SK-N-SH (cell line): ENCODE data around the gene NCKAP5.

ENCODE experiments used
- CHD2 ChIP-seq: fragments of 150-350 bp; IDR thresholded peaks from 2 replicates; pipeline ENCODE4 v1.6.1; 2018; ENCODE audit warnings: low read length; ENCODE audit not compliant: partially characterized antibody
- EZH2phosphoT487 ChIP-seq: fragments of 200-600 bp; sonication (generic); IDR thresholded peaks from 2 replicates; pipeline ENCODE4 v1.6.1; 2017; ENCODE audit warnings: low read depth, mixed run types, mild to moderate bottlenecking, antibody characterized with exemption, moderate library complexity, borderline replicate concordance
- FOXJ3 ChIP-seq: sonication (generic); formaldehyde crosslinking; IDR thresholded peaks from 2 replicates; pipeline ENCODE4 v1.5.1; 2020; ENCODE audit warnings: mild to moderate bottlenecking, missing genetic modification reagents
- FOXM1 ChIP-seq: IDR thresholded peaks from 2 replicates; pipeline ENCODE4 v1.4.0; 2012; ENCODE audit warnings: low read depth, mild to moderate bottlenecking
- GABPA ChIP-seq: IDR thresholded peaks from 2 replicates; pipeline ENCODE4 v1.4.0; 2012; ENCODE audit warnings: low read depth, mild to moderate bottlenecking
- NRF1 ChIP-seq: IDR thresholded peaks from 2 replicates; pipeline ENCODE4 v1.6.1; 2012; ENCODE audit warnings: low read depth, mild to moderate bottlenecking, low read length
- POLR2AphosphoS5 ChIP-seq: IDR thresholded peaks from 2 replicates; pipeline ENCODE4 v1.6.1; 2012; ENCODE audit warnings: low read depth, low read length
- RAD21 ChIP-seq: IDR thresholded peaks from 2 replicates; pipeline ENCODE4 v1.6.1; 2012; ENCODE audit warnings: mild to moderate bottlenecking, low read length
- RCOR1 ChIP-seq: fragments of 150-350 bp; IDR thresholded peaks from 2 replicates; pipeline ENCODE4 v1.6.1; 2017; ENCODE audit warnings: antibody characterized with exemption, low read length
- SIN3A ChIP-seq: IDR thresholded peaks from 2 replicates; pipeline ENCODE4 v1.6.1; 2012; ENCODE audit warnings: low read depth, mild to moderate bottlenecking, low read length, moderate library complexity, borderline replicate concordance
- SMC3 ChIP-seq: IDR thresholded peaks from 2 replicates; pipeline ENCODE4 v1.6.1; 2012; ENCODE audit warnings: low read depth, low read length, improper control_type of control experiment
- TF ChIP-seq, protein P1 (sequence below): fragments of 200-600 bp; sonication (generic); IDR thresholded peaks from 2 replicates; pipeline ENCODE4 v1.6.1; 2017; ENCODE audit warnings: antibody characterized with exemption, mild to moderate bottlenecking, moderate library complexity

DNA sequence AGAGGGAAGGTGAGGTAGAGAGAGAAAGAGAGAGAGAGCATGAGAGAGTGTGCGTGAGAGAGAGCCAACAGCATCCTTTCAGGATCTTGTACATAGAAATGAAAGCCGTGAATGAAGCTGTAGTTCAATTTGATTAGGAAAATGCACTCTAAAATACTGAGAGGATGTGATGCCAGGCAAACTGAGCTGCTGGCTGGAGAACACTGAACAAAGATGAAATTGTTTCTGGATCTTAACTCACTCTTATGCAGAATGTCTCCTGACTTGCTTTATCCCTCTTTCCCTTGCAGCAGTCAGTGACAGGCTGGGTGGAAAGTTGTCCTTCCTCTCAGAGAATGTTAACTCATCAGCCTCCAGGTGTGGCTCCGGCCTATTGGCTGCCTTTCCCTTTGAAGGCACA is 908.9 kb downstream of the NCKAP5 start:
- TF ChIP-seq, protein P1, sequence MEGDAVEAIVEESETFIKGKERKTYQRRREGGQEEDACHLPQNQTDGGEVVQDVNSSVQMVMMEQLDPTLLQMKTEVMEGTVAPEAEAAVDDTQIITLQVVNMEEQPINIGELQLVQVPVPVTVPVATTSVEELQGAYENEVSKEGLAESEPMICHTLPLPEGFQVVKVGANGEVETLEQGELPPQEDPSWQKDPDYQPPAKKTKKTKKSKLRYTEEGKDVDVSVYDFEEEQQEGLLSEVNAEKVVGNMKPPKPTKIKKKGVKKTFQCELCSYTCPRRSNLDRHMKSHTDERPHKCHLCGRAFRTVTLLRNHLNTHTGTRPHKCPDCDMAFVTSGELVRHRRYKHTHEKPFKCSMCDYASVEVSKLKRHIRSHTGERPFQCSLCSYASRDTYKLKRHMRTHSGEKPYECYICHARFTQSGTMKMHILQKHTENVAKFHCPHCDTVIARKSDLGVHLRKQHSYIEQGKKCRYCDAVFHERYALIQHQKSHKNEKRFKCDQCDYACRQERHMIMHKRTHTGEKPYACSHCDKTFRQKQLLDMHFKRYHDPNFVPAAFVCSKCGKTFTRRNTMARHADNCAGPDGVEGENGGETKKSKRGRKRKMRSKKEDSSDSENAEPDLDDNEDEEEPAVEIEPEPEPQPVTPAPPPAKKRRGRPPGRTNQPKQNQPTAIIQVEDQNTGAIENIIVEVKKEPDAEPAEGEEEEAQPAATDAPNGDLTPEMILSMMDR, result no peak
- TF ChIP-seq FOXJ3 (CRISPR knock-in tag) (no peak), FOXM1 (no peak), POLR2AphosphoS5 (no peak), RAD21 (no peak), SIN3A (no peak), GABPA (no peak), RCOR1 (no peak), EZH2phosphoT487 (no peak), SMC3 (no peak), NRF1 (no peak), CHD2 (no peak)
